Measurements from ENCODE around the gene SGTA. TPM values are rescaled to one million over a fixed set of nuclear protein-coding genes. Genes with fewer than 3 reads are reported as not detected.

The SGTA gene
- total and polyA plus RNA-seq, 2 of the 13 experiments (the other 11 are each of a cell fraction or from before 2014, with no cell fraction given): 43.9 to 47.4 TPM

GRCh38 chr19:2811221-2811722 lies 28.2 kb upstream of the SGTA start (continued):
- TF ChIP-seq ZFP91 (CRISPR knock-in tag; IDR thresholded peaks at IDR 0.05; ENCODE audit: borderline replicate concordance): no peak
- no peak for TF ChIP-seq TIGD3 (CRISPR knock-in tag; IDR thresholded peaks at IDR 0.05; ENCODE audit: borderline replicate concordance)
- TF ChIP-seq ZC3H13 (CRISPR knock-in tag; IDR thresholded peaks at IDR 0.05): no peak
- TF ChIP-seq ZNF44 (CRISPR knock-in tag; IDR thresholded peaks at IDR 0.05): no peak
- TF ChIP-seq SIX4 (CRISPR knock-in tag; IDR thresholded peaks at IDR 0.05): 0 out of 2 replicates have a peak, but pooled peaks have one; percentile 18
- no peak for TF ChIP-seq POLR2AphosphoS5 (IDR thresholded peaks at IDR 0.05; ENCODE audit: low read depth, low read length)
- TF ChIP-seq CCAR2 (optimal IDR thresholded peaks at IDR 0.05; ENCODE audit: low read depth, low read length): no peak
- TF ChIP-seq MTA1 (CRISPR knock-in tag; IDR thresholded peaks at IDR 0.05; ENCODE audit: borderline replicate concordance): peak; percentile 53; the same call in 1 of the 2 replicates
- TF ChIP-seq MEIS1 (CRISPR knock-in tag; IDR thresholded peaks at IDR 0.05; ENCODE audit: borderline replicate concordance): 0 out of 2 replicates have a peak, but pooled peaks have one; percentile 45
- no peak for TF ChIP-seq NFE2L1 (CRISPR knock-in tag; IDR thresholded peaks at IDR 0.05; ENCODE audit: borderline replicate concordance)
- no peak for TF ChIP-seq ZBTB20 (CRISPR knock-in tag; IDR thresholded peaks at IDR 0.05; ENCODE audit: borderline replicate concordance, low read depth)
- peak; percentile 10; the same call in 1 of the 2 replicates for TF ChIP-seq TOPORS (CRISPR knock-in tag; IDR thresholded peaks at IDR 0.05)
- no peak; the same call in 1 of the 2 replicates for TF ChIP-seq ZNF784 (CRISPR knock-in tag; IDR thresholded peaks at IDR 0.05; ENCODE audit: borderline replicate concordance)
- no peak for TF ChIP-seq ZNF234 (CRISPR knock-in tag; conservative IDR thresholded peaks at IDR 0.05)
- TF ChIP-seq NCOR1 (IDR thresholded peaks at IDR 0.05; ENCODE audit: borderline replicate concordance, low read length): 0 out of 2 replicates have a peak, but pooled peaks have one; percentile 17
- no peak for TF ChIP-seq RORA (CRISPR knock-in tag; IDR thresholded peaks at IDR 0.05)
- TF ChIP-seq ZMYM3 (CRISPR knock-in tag; IDR thresholded peaks at IDR 0.05): 0 out of 2 replicates have a peak, but pooled peaks have one; percentile 15
- TF ChIP-seq CTCF (CRISPR knock-in tag; IDR thresholded peaks at IDR 0.05): no peak
- TF ChIP-seq TP53 (CRISPR knock-in tag; conservative IDR thresholded peaks at IDR 0.05): no peak
- no peak for TF ChIP-seq SMC3 (IDR thresholded peaks at IDR 0.05; ENCODE audit: low read length)
- no peak for TF ChIP-seq JDP2 (CRISPR knock-in tag; IDR thresholded peaks at IDR 0.05; ENCODE audit: borderline replicate concordance)

Data from HepG2 (cell line).